ENCODE measurements around the gene PNMA1.

PNMA1 gene

GRCh38 chr14:73713803-73714655 lies at the start of gene PNMA1:
Gene PNMA1, minus strand, starts transcription at chr14:73714384. Its CDS starts 745 bp downstream, at chr14:73713639.
- no peak for TF ChIP-seq CTCF (IDR thresholded peaks at IDR 0.05)

- TF ChIP-seq CTCF (IDR thresholded peaks at IDR 0.05), result no peak
These were observed 49.2 kb upstream of the PNMA1 start for GRCh38 chr14:73763396-73763795.

GRCh38 chr14:73762375-73762822 lies 48.2 kb upstream of the PNMA1 start:
- TF ChIP-seq CTCF (IDR thresholded peaks at IDR 0.05), result no peak

GRCh38 chr14:73761618-73762355 lies 47.6 kb upstream of the PNMA1 start:
- TF ChIP-seq CTCF (IDR thresholded peaks at IDR 0.05), result no peak

GRCh38 chr14:73760598-73761586 lies 46.7 kb upstream of the PNMA1 start:
- TF ChIP-seq CTCF (IDR thresholded peaks at IDR 0.05), result no peak

- no peak for TF ChIP-seq CTCF (IDR thresholded peaks at IDR 0.05)
These were observed 45.8 kb upstream of the PNMA1 start for GRCh38 chr14:73759714-73760597.

All from LNCAP (cell line).